RWPE2 (cell line): ENCODE results near the gene RTF1.

Experiments
- ATAC-seq: fragments of 200-7000 bp; cut with Tn5 transposase; 3 replicates; pipeline ENCODE4 v1.9.1; 2021; ENCODE audit warnings: low read depth
- DNase-seq: peaks from one replicate; pipeline ENCODE4 v3.0.0-alpha.2; 2020; ENCODE audit warnings: low spot score
- H3K27ac ChIP-seq: fragments of 450-650 bp; 2 replicates; pipeline ENCODE4 v1.5.1; 2017; ENCODE audit warnings: mild to moderate bottlenecking; ENCODE audit not compliant: poor library complexity, severe bottlenecking
- H3K27me3 ChIP-seq: fragments of 250-450 bp; sonication (Bioruptor Pico); 2 replicates; pipeline ENCODE4 v1.5.1; 2021; ENCODE audit warnings: mild to moderate bottlenecking, moderate library complexity; ENCODE audit not compliant: insufficient read depth, poor library complexity, severe bottlenecking
- H3K36me3 ChIP-seq: fragments of 250-450 bp; sonication (Bioruptor Pico); 2 replicates; pipeline ENCODE4 v1.5.1; 2020; ENCODE audit warnings: low read depth, mild to moderate bottlenecking, moderate library complexity
- H3K4me1 ChIP-seq: fragments of 250-450 bp; sonication (Bioruptor Pico); 2 replicates; pipeline ENCODE4 v1.5.1; 2021; ENCODE audit warnings: mild to moderate bottlenecking, moderate library complexity; ENCODE audit not compliant: insufficient read depth, poor library complexity, severe bottlenecking
- H3K4me3 ChIP-seq: fragments of 250-450 bp; sonication (Bioruptor Pico); 2 replicates; pipeline ENCODE4 v1.5.1; 2021; ENCODE audit warnings: mild to moderate bottlenecking, moderate library complexity; ENCODE audit not compliant: severe bottlenecking
- H3K9me3 ChIP-seq: fragments of 250-450 bp; sonication (Bioruptor Pico); 2 replicates; pipeline ENCODE4 v1.5.1; 2021; ENCODE audit warnings: mild to moderate bottlenecking, moderate library complexity; ENCODE audit not compliant: severe bottlenecking
- CTCF ChIP-seq: fragments of 450-650 bp; IDR thresholded peaks from one replicate; pipeline ENCODE4 v1.5.1; 2017; ENCODE audit warnings: mild to moderate bottlenecking, moderate library complexity; ENCODE audit not compliant: poor library complexity, severe bottlenecking

The RTF1 gene

GRCh38 chr15:41501191-41501917 is 84.5 kb downstream of the RTF1 start:
- TF ChIP-seq CTCF, result no peak
- Histone ChIP-seq H3K27ac (no peak overlapping the region), H3K4me3 (no peak overlapping the region), H3K36me3 (no peaks in the 10 kb centered on the region), H3K4me1 (no peaks in the 10 kb centered on the region), H3K27me3 (peaks cover 25% of the 10 kb centered on the region), H3K9me3 (no peaks in the 10 kb centered on the region)
- DNase-seq, result no peak
- peak; percentile 33 for ATAC-seq

GRCh38 chr15:41501931-41502794 is 85.3 kb downstream of the RTF1 start:
- no peaks in the 10 kb centered on the region for H3K4me1 ChIP-seq
- no peak for DNase-seq
- H3K36me3 ChIP-seq, result no peaks in the 10 kb centered on the region
- no peak overlapping the region for H3K4me3 ChIP-seq
- no peak for TF ChIP-seq CTCF
- no peak overlapping the region for H3K27ac ChIP-seq
- H3K9me3 ChIP-seq, result no peaks in the 10 kb centered on the region
- ATAC-seq, result peak; percentile 1; the same call in 1 of the 3 replicates
- H3K27me3 ChIP-seq, result peaks cover 25% of the 10 kb centered on the region

GRCh38 chr15:41502795-41503668 is 86.1 kb downstream of the RTF1 start:
- H3K4me1 ChIP-seq, result no peaks in the 10 kb centered on the region
- no peak for TF ChIP-seq CTCF
- no peak overlapping the region for H3K27ac ChIP-seq
- no peak overlapping the region for H3K4me3 ChIP-seq
- peaks cover 25% of the 10 kb centered on the region for H3K27me3 ChIP-seq
- ATAC-seq, result peak; percentile 1; the same call in 1 of the 3 replicates
- H3K9me3 ChIP-seq, result no peaks in the 10 kb centered on the region
- DNase-seq, result no peak
- no peaks in the 10 kb centered on the region for H3K36me3 ChIP-seq

- H3K36me3 ChIP-seq, result no peaks in the 10 kb centered on the region
- ATAC-seq (0 out of 3 replicates have a peak, but pooled peaks have one; percentile 9), DNase-seq (no peak)
- no peak overlapping the region for H3K4me3 ChIP-seq
- no peak for TF ChIP-seq CTCF
- H3K27me3 ChIP-seq, result peaks cover 25% of the 10 kb centered on the region
- no peak overlapping the region for H3K27ac ChIP-seq
- no peaks in the 10 kb centered on the region for H3K9me3 ChIP-seq
- H3K4me1 ChIP-seq, result no peaks in the 10 kb centered on the region
Observed at GRCh38 chr15:41503669-41504010, 86.7 kb downstream of the RTF1 start.
